Smooth muscle cell (in vitro differentiated cells): Measurements from ENCODE around the gene RCN1. TPM values are rescaled to one million over a fixed set of nuclear protein-coding genes. Genes with fewer than 3 reads are reported as not detected.

ENCODE experiments used
- DNase-seq: peaks from one replicate; lab custom pipeline; 2025; ENCODE audit not compliant: unreplicated experiment; lab: John Stamatoyannopoulos, UW
- H2AFZ ChIP-seq: fragments of 200-600 bp; sonication (generic); 2 replicates; pipeline ENCODE4 v1.6.0; 2016; ENCODE audit warnings: antibody characterized with exemption, low read depth, mild to moderate bottlenecking
- H3F3A ChIP-seq: fragments of 200-600 bp; sonication (generic); 2 replicates; pipeline ENCODE4 v1.6.0; 2017; ENCODE audit warnings: antibody characterized with exemption, low read depth
- H3K27ac ChIP-seq: fragments of 200-600 bp; sonication (generic); 2 replicates; pipeline ENCODE4 v1.5.1; 2016; ENCODE audit warnings: low read depth, mild to moderate bottlenecking
- H3K27me3 ChIP-seq: fragments of 200-600 bp; sonication (generic); 2 replicates; pipeline ENCODE4 v1.6.1; 2016; ENCODE audit warnings: low read depth, mild to moderate bottlenecking
- H3K36me3 ChIP-seq: fragments of 200-600 bp; sonication (generic); 2 replicates; pipeline ENCODE4 v1.5.1; 2016; ENCODE audit warnings: low read depth
- H3K4me1 ChIP-seq: fragments of 200-600 bp; sonication (generic); 2 replicates; pipeline ENCODE4 v1.5.1; 2016; ENCODE audit warnings: low read depth
- H3K4me2 ChIP-seq: fragments of 200-600 bp; sonication (generic); 2 replicates; pipeline ENCODE4 v1.6.0; 2016; ENCODE audit warnings: mild to moderate bottlenecking
- H3K4me3 ChIP-seq: fragments of 200-600 bp; sonication (generic); 2 replicates; pipeline ENCODE4 v1.5.1; 2016; ENCODE audit warnings: mild to moderate bottlenecking
- H3K79me2 ChIP-seq: fragments of 200-600 bp; sonication (generic); 2 replicates; pipeline ENCODE4 v1.6.0; 2016; ENCODE audit warnings: low read depth, mild to moderate bottlenecking
- H3K9ac ChIP-seq: fragments of 200-600 bp; sonication (generic); 2 replicates; pipeline ENCODE4 v1.6.0; 2016; ENCODE audit warnings: low read depth
- H3K9me3 ChIP-seq: fragments of 200-600 bp; sonication (generic); replicated peaks from 2 replicates; pipeline ENCODE4 v1.5.1; 2016; ENCODE audit warnings: low read depth
- H4K20me1 ChIP-seq: fragments of 200-600 bp; sonication (generic); 2 replicates; pipeline ENCODE4 v1.6.0; 2016; ENCODE audit warnings: low read depth
- CTCF ChIP-seq: fragments of 200-600 bp; sonication (generic); IDR thresholded peaks from 2 replicates; pipeline ENCODE4 v1.5.1; 2017; ENCODE audit warnings: borderline replicate concordance, mild to moderate bottlenecking, antibody characterized with exemption; ENCODE audit not compliant: insufficient read depth, poor library complexity, severe bottlenecking
- WGBS: methylation state at CpG from one replicate; pipeline ENCODE4 v1.1.7; 2016; ENCODE audit warnings: low lambda C conversion rate; 5-methylcytosine and 5-hydroxymethylcytosine counted together
- polyA plus RNA-seq: library from polyadenylated mRNA; unstranded; fragments of >200 nt; fragmentation: Nextera tagmentation; extraction: Ambion mirVana; gene quantifications from 2 replicates; pipeline ENCODE4 v1.2.1, GENCODE V29; 2016
- small RNA-seq: library from RNA; depleted of rRNA; stranded (forward); fragments of <200 nt; gene quantifications from one replicate; pipeline ENCODE3, GENCODE V24; 2014
- total RNA-seq: library from RNA; depleted of rRNA; stranded (reverse); fragments of >200 nt; gene quantifications from 2 replicates; pipeline ENCODE4 v1.2.3, GENCODE V29; 2014

Gene RCN1
- total and polyA plus RNA-seq, 2 experiments from 2014 or later = 244 to 372 TPM

GRCh38 chr11:32153747-32154146 lies 62.9 kb downstream of the RCN1 start:
- Histone ChIP-seq H3K4me1 (no peaks in the 10 kb centered on the region), H4K20me1 (no peaks in the 10 kb centered on the region), H3K9ac (no peak overlapping the region), H3K36me3 (no peaks in the 10 kb centered on the region), H2AFZ (no peak overlapping the region), H3K79me2 (no peaks in the 10 kb centered on the region), H3K4me2 (no peak overlapping the region), H3K9me3 (no peaks in the 10 kb centered on the region), H3K27ac (no peak overlapping the region), H3K27me3 (peaks cover 17% of the 10 kb centered on the region), H3K4me3 (no peak overlapping the region), H3F3A (no peaks in the 10 kb centered on the region)
- no peak for TF ChIP-seq CTCF
- WGBS = 74% methylated on average over 1 of the region's 1 CpG
- no peak for DNase-seq

GRCh38 chr11:32154275-32154674 lies 63.4 kb downstream of the RCN1 start:
- DNase-seq = no peak

More at GRCh38 chr11:32154275-32154674, 63.4 kb downstream of the RCN1 start:
- 82% methylated on average over 2 of the region's 2 CpGs for WGBS
- Histone ChIP-seq H2AFZ (no peak overlapping the region), H3F3A (no peaks in the 10 kb centered on the region), H3K4me3 (no peak overlapping the region), H3K4me1 (no peaks in the 10 kb centered on the region), H3K79me2 (no peaks in the 10 kb centered on the region), H3K4me2 (no peak overlapping the region), H3K9ac (no peak overlapping the region), H4K20me1 (no peaks in the 10 kb centered on the region), H3K9me3 (no peaks in the 10 kb centered on the region), H3K27me3 (peaks cover 17% of the 10 kb centered on the region), H3K36me3 (no peaks in the 10 kb centered on the region), H3K27ac (no peak overlapping the region)
- peak; percentile 13 for TF ChIP-seq CTCF

Small RNAs within 50 kb of the gene (small RNA-seq; reads per million reads assigned to genes)
- not detected for gene RF00012
